ENCODE data around the gene FAM110A. TPM values are rescaled to one million over a fixed set of nuclear protein-coding genes. Genes with fewer than 3 reads are reported as not detected.
A peak's percentile ranks its signal among the peaks of the same experiment; 100 is the strongest.
"Not testable (repeated sequence)": the region's sequence is repeated elsewhere in the genome, so short reads cannot be mapped to it uniquely, and the experiment has no call there.

Gene FAM110A
- total RNA-seq, 2 donors from 2014 or later: 2.7 to 4.0 TPM

GRCh38 chr20:821046-821730, 12.3 kb upstream of the FAM110A start:
- intact Hi-C loops (cut with DNase I): loop anchor here in 1 of 2 donors (5.0 kb wide), 1 partner anchor 286 kb away; no protein-coding TSS in a partner anchor
- no peak for DNase-seq (ENCODE audit: low spot score)

GRCh38 chr20:821731-822065, 11.8 kb upstream of the FAM110A start:
- DNase-seq (ENCODE audit: low spot score): no peak
- intact Hi-C loops (cut with DNase I): loop anchor here in 1 of 2 donors (5.0 kb wide), 1 partner anchor 286 kb away; no protein-coding TSS in a partner anchor

- intact Hi-C loops (cut with DNase I): loop anchor here in 1 of 2 donors (5.0 kb wide), 1 partner anchor 284 kb away; no protein-coding TSS in a partner anchor
- DNase-seq (ENCODE audit: low spot score): peak; percentile 68
These were observed 10.6 kb upstream of the FAM110A start for GRCh38 chr20:822651-823573.

DNA sequence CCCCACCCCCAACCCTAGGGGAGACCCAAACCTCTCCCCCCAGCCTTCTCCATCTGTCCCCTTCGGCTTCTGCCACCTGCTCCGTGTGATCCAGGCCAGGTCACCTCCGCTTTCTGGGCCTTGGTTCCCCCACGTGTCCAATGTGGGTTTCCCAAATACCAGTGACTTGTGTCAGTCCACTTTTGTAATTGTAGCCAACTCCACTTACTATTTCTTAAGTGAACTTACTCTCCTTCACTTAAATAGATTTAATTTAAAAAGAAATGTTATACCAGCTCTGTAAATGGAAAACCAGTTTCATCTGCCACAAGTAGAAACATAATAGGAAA, 10.0 kb upstream of the FAM110A start:
- intact Hi-C loops (cut with DNase I): loop anchor here in 1 of 2 donors (5.0 kb wide), 1 partner anchor 284 kb away; no protein-coding TSS in a partner anchor
- DNase-seq (ENCODE audit: low spot score): no peak

- intact Hi-C loops (cut with DNase I): loop anchor here in 1 of 2 donors (5.0 kb wide), 1 partner anchor 283 kb away; no protein-coding TSS in a partner anchor
These were observed 9.0 kb upstream of the FAM110A start for GRCh38 chr20:824490-824889.

DNA sequence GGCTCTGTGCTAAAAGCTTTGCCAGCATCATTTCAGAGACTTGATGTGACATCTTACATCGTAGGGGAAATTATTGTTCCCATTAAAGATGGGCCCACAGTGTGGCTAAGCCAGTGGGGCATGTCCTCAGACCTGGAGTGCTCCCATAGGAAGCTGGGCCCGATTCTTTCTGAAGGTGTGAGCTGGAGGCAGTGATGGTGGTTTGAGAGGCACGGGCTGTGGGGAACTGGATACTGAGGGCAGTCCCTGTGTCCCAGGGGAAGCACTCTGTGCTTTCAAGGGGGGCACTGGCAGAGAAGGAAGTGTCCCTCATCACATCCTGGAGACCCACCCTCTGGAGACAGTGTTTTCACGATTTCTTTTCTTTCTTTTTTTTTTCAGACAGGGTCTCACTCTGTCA, 8.6 kb upstream of the FAM110A start:
- intact Hi-C loops (cut with DNase I): loop anchor here in 1 of 2 donors (5.0 kb wide), 1 partner anchor 282 kb away; no protein-coding TSS in a partner anchor
- DNase-seq (ENCODE audit: low spot score): peak; percentile 38

More at GRCh38 chr20:824490-824889, 9.0 kb upstream of the FAM110A start:
- DNase-seq (ENCODE audit: low spot score): peak; percentile 22

DNA sequence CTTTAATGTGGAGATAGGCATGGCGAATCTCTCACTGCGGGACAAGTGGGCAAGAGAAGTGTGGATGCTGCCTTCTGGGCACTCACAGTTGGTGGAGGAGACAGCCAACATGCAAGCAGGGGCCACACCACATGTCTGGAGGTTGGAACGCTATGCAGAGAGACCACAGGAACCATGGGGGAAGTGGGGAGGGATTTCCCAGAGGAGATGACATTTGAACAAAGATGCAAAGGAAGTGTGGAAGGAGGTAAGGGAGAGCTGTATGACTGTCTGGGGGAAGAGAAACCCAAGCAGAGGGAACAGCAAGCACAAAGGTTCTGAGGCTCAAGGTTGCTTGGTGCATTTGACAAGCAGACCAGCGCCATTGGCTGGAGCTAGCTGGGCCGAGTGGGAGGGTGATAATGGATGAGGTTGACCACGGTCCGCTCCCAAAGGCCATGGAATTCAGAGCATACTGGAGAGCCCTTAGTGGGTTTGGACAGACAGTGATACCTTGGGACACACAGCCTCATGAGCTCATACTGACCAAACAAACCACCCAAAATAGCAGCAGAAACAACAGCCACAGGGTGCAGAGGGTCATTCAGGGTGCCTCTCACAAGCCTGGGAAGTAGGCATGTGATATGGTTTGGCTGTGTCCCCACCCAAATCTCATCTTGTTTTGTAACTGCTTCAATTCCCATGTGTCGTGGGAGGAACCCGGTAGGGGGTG, 7.6 kb upstream of the FAM110A start:
- peak; percentile 38 for DNase-seq (ENCODE audit: low spot score)
- intact Hi-C loops (cut with DNase I): no loop called here

- DNase-seq (ENCODE audit: low spot score): peak; percentile 31
- intact Hi-C loops (cut with DNase I): no loop called here
These were observed 6.7 kb upstream of the FAM110A start for GRCh38 chr20:826695-827323.

DNA sequence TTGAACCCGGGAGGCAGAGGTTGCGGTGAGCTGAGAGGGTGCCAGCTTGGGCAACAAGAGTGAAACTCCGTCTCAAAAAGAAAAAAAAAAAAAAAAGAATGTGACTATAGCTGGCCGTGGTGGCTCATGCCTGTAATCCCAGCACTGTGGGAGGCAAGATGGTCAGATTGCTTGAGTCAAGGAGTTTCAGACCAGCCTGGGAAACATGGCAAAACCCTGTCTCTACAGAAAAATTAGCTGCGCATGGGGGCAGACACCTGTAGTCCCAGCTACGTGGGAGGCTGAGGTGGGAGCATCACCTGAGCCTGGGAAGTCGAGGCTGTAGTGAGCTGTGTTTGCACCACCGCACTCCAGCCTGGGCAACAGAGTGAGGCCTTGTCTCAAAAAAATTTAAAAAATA, 5.5 kb upstream of the FAM110A start:
- peak; percentile 34 for DNase-seq (ENCODE audit: low spot score)
- intact Hi-C loops (cut with DNase I): not testable (repeated sequence)

GRCh38 chr20:828987-829386, 4.5 kb upstream of the FAM110A start:
- peak; percentile 26 for DNase-seq (ENCODE audit: low spot score)
- intact Hi-C loops (cut with DNase I): no loop called here

GRCh38 chr20:829551-829950, 4.0 kb upstream of the FAM110A start:
- DNase-seq (ENCODE audit: low spot score): no peak
- intact Hi-C loops (cut with DNase I): no loop called here

GRCh38 chr20:830011-830521, 3.4 kb upstream of the FAM110A start:
- intact Hi-C loops (cut with DNase I): no loop called here
- DNase-seq (ENCODE audit: low spot score): no peak

GRCh38 chr20:831251-831650, 2.3 kb upstream of the FAM110A start:
- no peak for DNase-seq (ENCODE audit: low spot score)
- intact Hi-C loops (cut with DNase I): no loop called here

DNA sequence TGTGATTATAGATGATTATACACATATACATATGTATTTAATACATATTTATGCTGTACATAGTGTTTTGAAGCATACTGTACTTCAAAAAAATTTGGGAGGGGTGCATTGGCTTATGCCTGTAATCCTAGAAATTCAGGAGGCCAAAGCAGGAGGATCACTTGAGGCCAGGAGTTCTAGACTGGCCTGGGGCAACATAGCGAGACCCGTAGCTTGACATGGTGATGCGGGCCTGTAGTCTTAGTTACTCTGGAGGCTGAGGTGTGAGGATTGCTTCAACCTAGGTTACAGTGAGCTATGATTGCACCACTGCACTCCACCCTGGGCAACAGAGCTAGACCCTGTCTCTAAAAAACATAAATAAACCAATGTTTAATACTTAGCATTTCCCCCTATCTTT, 1.6 kb upstream of the FAM110A start:
- peak; percentile 1 for DNase-seq (ENCODE audit: low spot score)
- intact Hi-C loops (cut with DNase I): no loop called here

DNA sequence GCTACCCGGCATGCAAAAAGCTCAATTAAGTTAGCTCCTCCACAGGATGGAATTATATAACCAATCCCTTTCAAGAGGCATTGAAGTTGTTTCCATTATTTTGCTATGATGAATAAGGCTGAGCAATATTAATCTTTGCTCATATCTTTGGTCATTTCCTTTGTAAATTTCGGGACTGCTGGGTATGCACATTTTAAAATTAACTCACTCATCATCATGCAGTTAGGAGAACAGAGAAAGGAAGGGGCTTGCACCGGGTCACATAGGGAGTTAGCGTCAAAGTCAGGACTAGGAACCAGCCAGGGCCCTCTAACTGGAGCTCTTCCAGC, 430 bp upstream of the FAM110A start:
- DNase-seq (ENCODE audit: low spot score): no peak
- intact Hi-C loops (cut with DNase I): no loop called here

- intact Hi-C loops (cut with DNase I): no loop called here
- no peak for DNase-seq (ENCODE audit: low spot score)
These were observed 734 bp downstream of the FAM110A start for GRCh38 chr20:834151-834746.

DNA sequence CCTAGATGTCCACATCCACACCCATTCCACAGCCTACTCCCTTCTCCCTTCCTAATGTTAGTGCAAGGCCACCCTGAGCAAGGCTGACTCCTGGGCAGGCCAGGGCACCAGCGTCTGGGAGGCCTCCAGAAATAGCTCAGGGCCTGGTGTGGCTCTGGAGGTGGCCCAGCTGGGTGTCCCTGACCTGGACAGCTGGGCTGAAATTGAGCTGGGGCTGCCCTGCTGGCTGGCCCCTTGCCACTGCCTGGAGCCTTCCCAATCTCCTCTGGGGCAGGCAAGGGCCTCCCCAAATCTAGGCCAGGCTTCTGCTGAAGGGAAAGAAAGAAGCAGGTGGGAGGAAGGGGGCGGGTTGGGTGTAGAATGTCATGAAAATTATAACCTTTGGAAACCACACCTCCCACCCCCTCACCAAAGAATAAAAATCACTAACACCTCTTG, 2.1 kb downstream of the FAM110A start:
- no peak for DNase-seq (ENCODE audit: low spot score)

GRCh38 chr20:836190-836589, 2.7 kb downstream of the FAM110A start:
- intact Hi-C loops (cut with DNase I): no loop called here
- no peak for DNase-seq (ENCODE audit: low spot score)

More for the DNA sequence above, 2.1 kb downstream of the FAM110A start:
- intact Hi-C loops (cut with DNase I): no loop called here

GRCh38 chr20:839015-839414, 5.5 kb downstream of the FAM110A start:
- DNase-seq (ENCODE audit: low spot score): peak; percentile 4
- intact Hi-C loops (cut with DNase I): loop anchor here in 1 of 2 donors (1.0 kb wide), 1 partner anchor 47 kb away; no protein-coding TSS in a partner anchor
